Loucy (cell line): ENCODE data around the gene CHI3L1.

Experiments
- EZH2phosphoT487 ChIP-seq: fragments of 200-600 bp; IDR thresholded peaks from 2 replicates; pipeline ENCODE4 v1.6.1; 2018; ENCODE audit warnings: antibody characterized with exemption, mild to moderate bottlenecking, moderate library complexity, borderline replicate concordance
- TF ChIP-seq, protein P1 (sequence below): fragments of 200-600 bp; sonication (generic); conservative IDR thresholded peaks from 2 replicates; pipeline ENCODE4 v1.5.1; 2014; ENCODE audit warnings: mild to moderate bottlenecking, antibody characterized with exemption, low read length

DNA sequence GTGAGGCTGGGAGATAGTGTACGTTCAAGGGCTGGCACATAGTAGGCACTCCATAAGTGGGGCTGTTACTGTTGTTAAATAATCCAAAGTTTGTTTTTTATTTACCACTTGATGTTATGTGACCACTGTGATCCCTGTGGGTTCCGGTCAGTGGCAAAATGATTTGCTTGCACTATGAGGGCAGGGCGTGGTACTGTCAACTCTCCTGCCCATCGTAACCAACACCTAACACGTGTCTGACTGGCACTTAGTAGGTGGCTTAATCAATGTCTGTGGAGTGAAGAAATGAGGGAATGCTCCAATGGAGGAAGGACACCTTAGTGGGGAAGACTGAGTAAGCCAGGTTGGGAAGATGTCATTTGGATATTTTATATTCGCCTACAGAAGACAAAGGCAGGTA lies 44.4 kb downstream of the CHI3L1 start:
- TF ChIP-seq, protein P1, sequence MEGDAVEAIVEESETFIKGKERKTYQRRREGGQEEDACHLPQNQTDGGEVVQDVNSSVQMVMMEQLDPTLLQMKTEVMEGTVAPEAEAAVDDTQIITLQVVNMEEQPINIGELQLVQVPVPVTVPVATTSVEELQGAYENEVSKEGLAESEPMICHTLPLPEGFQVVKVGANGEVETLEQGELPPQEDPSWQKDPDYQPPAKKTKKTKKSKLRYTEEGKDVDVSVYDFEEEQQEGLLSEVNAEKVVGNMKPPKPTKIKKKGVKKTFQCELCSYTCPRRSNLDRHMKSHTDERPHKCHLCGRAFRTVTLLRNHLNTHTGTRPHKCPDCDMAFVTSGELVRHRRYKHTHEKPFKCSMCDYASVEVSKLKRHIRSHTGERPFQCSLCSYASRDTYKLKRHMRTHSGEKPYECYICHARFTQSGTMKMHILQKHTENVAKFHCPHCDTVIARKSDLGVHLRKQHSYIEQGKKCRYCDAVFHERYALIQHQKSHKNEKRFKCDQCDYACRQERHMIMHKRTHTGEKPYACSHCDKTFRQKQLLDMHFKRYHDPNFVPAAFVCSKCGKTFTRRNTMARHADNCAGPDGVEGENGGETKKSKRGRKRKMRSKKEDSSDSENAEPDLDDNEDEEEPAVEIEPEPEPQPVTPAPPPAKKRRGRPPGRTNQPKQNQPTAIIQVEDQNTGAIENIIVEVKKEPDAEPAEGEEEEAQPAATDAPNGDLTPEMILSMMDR, result no peak
- no peak for TF ChIP-seq EZH2phosphoT487
